SK-N-SH (cell line): ENCODE measurements around the gene FMN2.

Experiments
- CTCF ChIP-seq: fragments of 200-600 bp; sonication (generic); IDR thresholded peaks from 2 replicates; pipeline ENCODE4 v1.6.1; 2017; ENCODE audit warnings: antibody characterized with exemption, mild to moderate bottlenecking, moderate library complexity
- JUND ChIP-seq: IDR thresholded peaks from 2 replicates; pipeline ENCODE4 v1.4.0; 2012
- POLR2AphosphoS5 ChIP-seq: IDR thresholded peaks from 2 replicates; pipeline ENCODE4 v1.6.1; 2012; ENCODE audit warnings: low read depth, low read length
- RFX5 ChIP-seq: IDR thresholded peaks from 2 replicates; pipeline ENCODE4 v1.6.1; 2012; ENCODE audit warnings: mild to moderate bottlenecking, improper control_type of control experiment, low read length
- RXRA ChIP-seq: IDR thresholded peaks from 2 replicates; pipeline ENCODE4 v1.4.0; 2012; ENCODE audit warnings: low read depth, mild to moderate bottlenecking, borderline replicate concordance

- no peak for TF ChIP-seq JUND
- TF ChIP-seq POLR2AphosphoS5 = no peak
- TF ChIP-seq CTCF = no peak
- no peak for TF ChIP-seq RFX5
- TF ChIP-seq RXRA = no peak
Observed at GRCh38 chr1:240274569-240274968, 182.9 kb downstream of the FMN2 start.
